Pancreas (tissue), 10 donors: ENCODE measurements around the gene SURF2. TPM values are rescaled to one million over a fixed set of nuclear protein-coding genes. Genes with fewer than 3 reads are reported as not detected.

ENCODE experiments used
- ATAC-seq, 4 donors: fragments of 200-7000 bp; cut with Tn5 transposase; one replicate each; pipeline versions ENCODE4 v1.8.0 to v1.9.1; 2020; ENCODE audit warnings: mild to moderate bottlenecking in 4 of 4, moderate library complexity in 4 of 4
- DNase-seq, 6 donors: peaks; one replicate each; pipeline ENCODE4 v3.0.0-alpha.2; 2020
- FAIRE-seq: peaks from 2 replicates; lab custom pipeline; 2012; peaks lifted over from hg19 to GRCh38; lab: Jason Lieb, UNC
- H3K27ac ChIP-seq, 4 donors: fragments of 200-600 bp; sonication (generic); 1 replicate in 3 of 4; 2 replicates in 1 of 4; pipeline versions ENCODE4 v1.5.0 to v1.8.0; 2020
- H3K27me3 ChIP-seq, 4 donors: fragments of 200-600 bp; one replicate each; pipeline ENCODE4 v1.8.0; 2021
- H3K36me3 ChIP-seq, 3 donors: fragments of 200-600 bp; sonication (generic) in 1 of 3; one replicate each; pipeline versions ENCODE4 v1.5.0 to v1.8.0; 2020 to 2021
- H3K4me1 ChIP-seq, 3 donors: fragments of 200-600 bp; one replicate each; pipeline ENCODE4 v1.8.0; 2021
- H3K4me3 ChIP-seq, 4 donors: fragments of 200-600 bp; sonication (generic) in 2 of 4; one replicate each; pipeline versions ENCODE4 v1.5.0 to v1.8.0; 2020 to 2021
- H3K9me3 ChIP-seq, 4 donors: fragments of 200-600 bp; one replicate each; pipeline ENCODE4 v1.8.0; 2021
- CTCF ChIP-seq, 4 donors: fragments of 200-600 bp; sonication (generic) in 3 of 4; IDR thresholded peaks; one replicate each; pipeline versions ENCODE4 v1.5.0 to v1.8.0; 2021; ENCODE audit warnings: antibody characterized with exemption in 4 of 4
- WGBS, 2 donors: extraction: QIAGEN DNeasy Blood & Tissue Kit; methylation state at CpG; one replicate each; pipeline ENCODE4 v1.1.7; 2013; 5-methylcytosine and 5-hydroxymethylcytosine counted together
- intact Hi-C, 3 donors: fragments of 100-400 bp; cut with DNase I; formaldehyde crosslinking; loops; one replicate each; pipeline versions ENCODE4 v1.11.1 to v1.14.2; 2022
- polyA plus RNA-seq, 2 donors: library from polyadenylated mRNA; stranded (reverse); fragments of 200-250 nt; gene quantifications; one replicate each; pipeline ENCODE4 v1.2.3, GENCODE V29; 2013
- total RNA-seq, 6 donors: library from RNA; stranded (reverse); fragmentation: NEBNext Ultra II Directional in 4 of 6; extraction: Animal tissue kit (Norgen Biotek cat#: 25700) in 4 of 6; gene quantifications; one replicate each; pipeline versions ENCODE4 v1.2.1 to v1.2.4, GENCODE V29; 2021 to 2023
- donor health status: healthy with polysubstance abuse.
- donor health status: DM: no; HTN: no; CAD: no; lungs with moderate emphysema.
- donor health status: DM: no; HTN: no; CAD: no.
- donor health status: control.
- donor health status: control.
- donor health status: Bipolar disorder and iron deficiency.
- donor health status: DM: yes; HTN: yes; CAD: no.
- donor health status: DM: no; HTN: no; CAD: no.
- donor health status: DM: no; HTN: no; CAD: no.
- donor health status: DM: yes; HTN: yes; CAD: no.

Gene SURF2
- total and polyA plus RNA-seq, 8 donors = 7.8 to 52.4 (median 13.2) TPM

- Histone ChIP-seq H3K27me3 (no peaks in the 10 kb centered on the region), H3K4me3 (no peak overlapping the region), H3K27ac (no peak overlapping the region), H3K4me1 (peaks cover 4 to 23% (median 11%) of the 10 kb centered on the region in 3 donors), H3K9me3 (no peaks in the 10 kb centered on the region), H3K36me3 (no peaks in the 10 kb centered on the region)
- WGBS, 2 donors = 61 to 64% methylated on average over 6 of the region's 6 CpGs
- no peak for FAIRE-seq
- intact Hi-C loops = no loop called here
- no peak for TF ChIP-seq CTCF (IDR thresholded peaks at IDR 0.05)
- ATAC-seq = no peak
- peak in 1 of 6 donors; percentile 28 for DNase-seq
Observed at GRCh38 chr9:133377721-133378216, 21.4 kb downstream of the SURF2 start.

GRCh38 chr9:133378408-133378962 lies 22.1 kb downstream of the SURF2 start:
- peak in 1 of 6 donors; percentile 23 for DNase-seq
- no peaks in the 10 kb centered on the region for H3K27me3 ChIP-seq
- WGBS, 2 donors = 68 to 88% methylated on average over 1 of the region's 1 CpG
- no peaks in the 10 kb centered on the region for H3K36me3 ChIP-seq
- H3K4me1 ChIP-seq = peaks cover 0 to 16% (median 11%) of the 10 kb centered on the region in 3 donors
- no peak overlapping the region for H3K27ac ChIP-seq
- no peak for ATAC-seq
- no peak for TF ChIP-seq CTCF (IDR thresholded peaks at IDR 0.05)
- H3K9me3 ChIP-seq = no peaks in the 10 kb centered on the region
- H3K4me3 ChIP-seq = no peak overlapping the region
- FAIRE-seq = no peak
- intact Hi-C loops = no loop called here

- WGBS, 2 donors = 93 to 94% methylated on average over 13 to 14 of the region's 14 CpGs
- no peak overlapping the region for H3K27ac ChIP-seq
- intact Hi-C loops = no loop called here
Observed at GRCh38 chr9:133379153-133380086, 23.1 kb downstream of the SURF2 start.

GRCh38 chr9:133380734-133381133 lies 24.4 kb downstream of the SURF2 start:
- Histone ChIP-seq H3K27me3 (no peaks in the 10 kb centered on the region), H3K27ac (no peak overlapping the region), H3K4me1 (peaks cover 0 to 5% (median 0%) of the 10 kb centered on the region in 3 donors), H3K36me3 (no peaks in the 10 kb centered on the region), H3K4me3 (no peak overlapping the region), H3K9me3 (no peaks in the 10 kb centered on the region)
- WGBS, 2 donors = 86 to 95% methylated on average over 4 of the region's 4 CpGs
- FAIRE-seq (no peak), ATAC-seq (no peak), DNase-seq (no peak)
- no peak for TF ChIP-seq CTCF (IDR thresholded peaks at IDR 0.05)
- intact Hi-C loops = no loop called here

More at GRCh38 chr9:133379153-133380086, 23.1 kb downstream of the SURF2 start:
- ATAC-seq = no peak
- H3K4me3 ChIP-seq = no peak overlapping the region
- H3K36me3 ChIP-seq = no peaks in the 10 kb centered on the region
- no peak for TF ChIP-seq CTCF (IDR thresholded peaks at IDR 0.05)
- no peaks in the 10 kb centered on the region for H3K9me3 ChIP-seq
- peak in 1 of 6 donors; percentile 11 for DNase-seq
- no peaks in the 10 kb centered on the region for H3K27me3 ChIP-seq
- peaks cover 0 to 7% (median 3%) of the 10 kb centered on the region in 3 donors for H3K4me1 ChIP-seq
- no peak for FAIRE-seq
